Vagina (tissue), 2 donors: Measurements from ENCODE around the gene MTMR1. TPM values are rescaled to one million over a fixed set of nuclear protein-coding genes. Genes with fewer than 3 reads are reported as not detected.

Source experiments
- DNase-seq, 2 donors: peaks; one replicate each; pipeline ENCODE4 v3.0.0-alpha.2; 2017; ENCODE audit errors: extremely low spot score in 2 of 2
- H3K27ac ChIP-seq: fragments of 200-600 bp; sonication (generic); one replicate; pipeline ENCODE4 v1.5.1; 2019
- H3K27me3 ChIP-seq: fragments of 200-600 bp; sonication (generic); one replicate; pipeline ENCODE4 v1.5.1; 2019
- H3K36me3 ChIP-seq, 2 donors: fragments of 200-600 bp; sonication (generic); one replicate each; pipeline ENCODE4 v1.5.1; 2017 to 2019
- H3K4me1 ChIP-seq: fragments of 200-600 bp; sonication (generic); one replicate; pipeline ENCODE4 v1.5.1; 2019
- H3K4me3 ChIP-seq, 2 donors: fragments of 200-600 bp; sonication (generic); 1 replicate in 1 of 2; 2 replicates in 1 of 2; pipeline ENCODE4 v1.5.1; 2016 to 2019
- H3K9me3 ChIP-seq: fragments of 200-600 bp; sonication (generic); one replicate; pipeline ENCODE4 v1.5.1; 2019
- CTCF ChIP-seq, 3 experiments: fragments of 450-650 bp in 2 of 3; fragments of 200-600 bp in 1 of 3; sonication (generic) in 1 of 3; IDR thresholded peaks; one replicate each; pipeline ENCODE4 v1.5.1; 2017 to 2019; ENCODE audit warnings: antibody characterized with exemption in 3 of 3, mild to moderate bottlenecking in 2 of 3, moderate library complexity in 2 of 3
- POLR2A ChIP-seq, 2 donors: fragments of 450-650 bp; IDR thresholded peaks; one replicate each; pipeline ENCODE4 v1.6.1; 2017; ENCODE audit warnings: antibody characterized with exemption in 2 of 2, mild to moderate bottlenecking in 2 of 2, moderate library complexity in 2 of 2
- POLR2AphosphoS5 ChIP-seq, 2 donors: sonication (generic); formaldehyde crosslinking; IDR thresholded peaks; one replicate each; pipeline ENCODE4 v1.9.0; 2017; ENCODE audit warnings: antibody characterized with exemption in 2 of 2, mild to moderate bottlenecking in 2 of 2, low read depth in 1 of 2; ENCODE audit not compliant: insufficient read depth in 1 of 2
- intact Hi-C: fragments of 100-400 bp; cut with DNase I; formaldehyde crosslinking; loops from one replicate; pipeline ENCODE4 v1.15.1; 2023
- total RNA-seq: library from RNA; depleted of rRNA; stranded (reverse); fragments of >200 nt; gene quantifications from one replicate; pipeline ENCODE4 v1.2.3, GENCODE V29; 2016

The MTMR1 gene
- total RNA-seq, 1 donor from 2014 or later = 22.6 TPM

GRCh38 chrX:150688911-150689451, 4.2 kb upstream of the MTMR1 start:
- no peak for TF ChIP-seq CTCF (IDR thresholded peaks at IDR 0.05)
- no peak for TF ChIP-seq POLR2AphosphoS5 (IDR thresholded peaks at IDR 0.05; ENCODE audit: insufficient read depth in 1 of 2, low read depth in 1 of 2)
- TF ChIP-seq POLR2A (IDR thresholded peaks at IDR 0.05) = no peak
- no peak overlapping the region for H3K4me3 ChIP-seq
- no peaks in the 10 kb centered on the region for H3K36me3 ChIP-seq
- no peaks in the 10 kb centered on the region for H3K9me3 ChIP-seq
- intact Hi-C loops = no loop called here
- no peaks in the 10 kb centered on the region for H3K4me1 ChIP-seq
- no peak for DNase-seq
- no peaks in the 10 kb centered on the region for H3K27me3 ChIP-seq
- H3K27ac ChIP-seq = no peak overlapping the region

GRCh38 chrX:150690126-150690525, 3.1 kb upstream of the MTMR1 start:
- no peak overlapping the region for H3K4me3 ChIP-seq
- no peaks in the 10 kb centered on the region for H3K27me3 ChIP-seq
- H3K36me3 ChIP-seq = no peaks in the 10 kb centered on the region
- DNase-seq = no peak
- H3K27ac ChIP-seq = no peak overlapping the region
- TF ChIP-seq CTCF (IDR thresholded peaks at IDR 0.05) (no peak), POLR2AphosphoS5 (IDR thresholded peaks at IDR 0.05; ENCODE audit: insufficient read depth in 1 of 2, low read depth in 1 of 2) (no peak), POLR2A (IDR thresholded peaks at IDR 0.05) (no peak)
- intact Hi-C loops = no loop called here
- no peaks in the 10 kb centered on the region for H3K9me3 ChIP-seq
- H3K4me1 ChIP-seq = no peaks in the 10 kb centered on the region

- no peak for TF ChIP-seq CTCF (IDR thresholded peaks at IDR 0.05)
- TF ChIP-seq POLR2AphosphoS5 (IDR thresholded peaks at IDR 0.05; ENCODE audit: insufficient read depth in 1 of 2, low read depth in 1 of 2) = no peak
- TF ChIP-seq POLR2A (IDR thresholded peaks at IDR 0.05) = no peak
- Histone ChIP-seq H3K4me3 (peak overlapping the region; percentile 57 to 59), H3K9me3 (no peaks in the 10 kb centered on the region), H3K27ac (peak overlapping the region; percentile 84), H3K36me3 (no peaks in the 10 kb centered on the region), H3K4me1 (peaks cover 7% of the 10 kb centered on the region), H3K27me3 (no peaks in the 10 kb centered on the region)
- intact Hi-C loops = no loop called here
- DNase-seq = no peak
Measured at GRCh38 chrX:150692296-150692695, 900 bp upstream of the MTMR1 start.

GRCh38 chrX:150693725-150694574, 754 bp downstream of the MTMR1 start:
- H3K9me3 ChIP-seq = no peaks in the 10 kb centered on the region
- peaks cover 7% of the 10 kb centered on the region for H3K4me1 ChIP-seq
- H3K27ac ChIP-seq = peak overlapping the region; percentile 84
- no peak for DNase-seq
- TF ChIP-seq POLR2AphosphoS5 (IDR thresholded peaks at IDR 0.05; ENCODE audit: insufficient read depth in 1 of 2, low read depth in 1 of 2) (peak in 1 of 2 donors; percentile 57), CTCF (IDR thresholded peaks at IDR 0.05) (no peak), POLR2A (IDR thresholded peaks at IDR 0.05) (no peak)
- no peaks in the 10 kb centered on the region for H3K27me3 ChIP-seq
- H3K4me3 ChIP-seq = peak overlapping the region; percentile 57 to 59
- intact Hi-C loops = no loop called here
- H3K36me3 ChIP-seq = no peaks in the 10 kb centered on the region
